ENCODE measurements around the gene RAB9A.

- TF ChIP-seq CTCF (conservative IDR thresholded peaks at IDR 0.05 in 1 of 2, IDR thresholded peaks at IDR 0.05 in 1 of 2; ENCODE audit: extremely low read depth in 1 of 2, insufficient read depth in 1 of 2, low read depth in 1 of 2, low read length in 2 of 2) = no peak
- no peak for TF ChIP-seq EZH2 (IDR thresholded peaks at IDR 0.05; ENCODE audit: borderline replicate concordance, low read length)
Measured at GRCh38 chrX:13756381-13756780, 67.5 kb downstream of the RAB9A start.

Data from mammary epithelial cell (primary cell).